ENCODE data around the gene PTPN3. TPM values are rescaled to one million over a fixed set of nuclear protein-coding genes. Genes with fewer than 3 reads are reported as not detected.

PTPN3 gene
- total and polyA plus RNA-seq, 2 experiments from 2014 or later: 1.4 to 2.6 TPM

DNA sequence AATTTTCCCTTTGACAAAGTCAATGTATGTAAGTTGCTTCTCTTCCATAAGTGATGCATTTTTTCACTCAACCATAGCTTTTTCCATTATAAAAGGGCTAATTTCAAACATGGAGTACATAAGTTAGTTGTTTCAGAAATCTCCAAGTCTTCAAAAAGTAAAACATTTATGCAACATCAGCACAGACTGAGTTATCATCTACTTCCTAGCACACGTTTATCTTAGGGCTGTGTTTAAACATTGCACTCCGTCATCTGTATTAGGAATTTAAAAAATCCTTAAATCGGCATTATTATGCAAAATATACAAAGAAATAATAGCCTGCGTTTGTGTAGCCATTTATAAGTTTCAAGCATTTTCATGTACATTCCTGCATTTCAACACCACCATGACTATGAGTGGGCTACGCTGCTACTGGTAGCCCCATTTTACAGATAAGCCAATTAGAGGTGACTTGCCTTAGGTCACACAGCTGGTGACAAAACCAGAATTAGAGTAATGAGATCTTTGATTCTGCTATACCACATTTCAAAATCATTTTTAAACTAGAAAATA lies 43.4 kb downstream of the PTPN3 start (continued):
- TF ChIP-seq, protein P1, sequence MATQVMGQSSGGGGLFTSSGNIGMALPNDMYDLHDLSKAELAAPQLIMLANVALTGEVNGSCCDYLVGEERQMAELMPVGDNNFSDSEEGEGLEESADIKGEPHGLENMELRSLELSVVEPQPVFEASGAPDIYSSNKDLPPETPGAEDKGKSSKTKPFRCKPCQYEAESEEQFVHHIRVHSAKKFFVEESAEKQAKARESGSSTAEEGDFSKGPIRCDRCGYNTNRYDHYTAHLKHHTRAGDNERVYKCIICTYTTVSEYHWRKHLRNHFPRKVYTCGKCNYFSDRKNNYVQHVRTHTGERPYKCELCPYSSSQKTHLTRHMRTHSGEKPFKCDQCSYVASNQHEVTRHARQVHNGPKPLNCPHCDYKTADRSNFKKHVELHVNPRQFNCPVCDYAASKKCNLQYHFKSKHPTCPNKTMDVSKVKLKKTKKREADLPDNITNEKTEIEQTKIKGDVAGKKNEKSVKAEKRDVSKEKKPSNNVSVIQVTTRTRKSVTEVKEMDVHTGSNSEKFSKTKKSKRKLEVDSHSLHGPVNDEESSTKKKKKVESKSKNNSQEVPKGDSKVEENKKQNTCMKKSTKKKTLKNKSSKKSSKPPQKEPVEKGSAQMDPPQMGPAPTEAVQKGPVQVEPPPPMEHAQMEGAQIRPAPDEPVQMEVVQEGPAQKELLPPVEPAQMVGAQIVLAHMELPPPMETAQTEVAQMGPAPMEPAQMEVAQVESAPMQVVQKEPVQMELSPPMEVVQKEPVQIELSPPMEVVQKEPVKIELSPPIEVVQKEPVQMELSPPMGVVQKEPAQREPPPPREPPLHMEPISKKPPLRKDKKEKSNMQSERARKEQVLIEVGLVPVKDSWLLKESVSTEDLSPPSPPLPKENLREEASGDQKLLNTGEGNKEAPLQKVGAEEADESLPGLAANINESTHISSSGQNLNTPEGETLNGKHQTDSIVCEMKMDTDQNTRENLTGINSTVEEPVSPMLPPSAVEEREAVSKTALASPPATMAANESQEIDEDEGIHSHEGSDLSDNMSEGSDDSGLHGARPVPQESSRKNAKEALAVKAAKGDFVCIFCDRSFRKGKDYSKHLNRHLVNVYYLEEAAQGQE (IDR thresholded peaks at IDR 0.05; ENCODE audit: unreplicated experiment): no peak
- TF ChIP-seq, protein P2, sequence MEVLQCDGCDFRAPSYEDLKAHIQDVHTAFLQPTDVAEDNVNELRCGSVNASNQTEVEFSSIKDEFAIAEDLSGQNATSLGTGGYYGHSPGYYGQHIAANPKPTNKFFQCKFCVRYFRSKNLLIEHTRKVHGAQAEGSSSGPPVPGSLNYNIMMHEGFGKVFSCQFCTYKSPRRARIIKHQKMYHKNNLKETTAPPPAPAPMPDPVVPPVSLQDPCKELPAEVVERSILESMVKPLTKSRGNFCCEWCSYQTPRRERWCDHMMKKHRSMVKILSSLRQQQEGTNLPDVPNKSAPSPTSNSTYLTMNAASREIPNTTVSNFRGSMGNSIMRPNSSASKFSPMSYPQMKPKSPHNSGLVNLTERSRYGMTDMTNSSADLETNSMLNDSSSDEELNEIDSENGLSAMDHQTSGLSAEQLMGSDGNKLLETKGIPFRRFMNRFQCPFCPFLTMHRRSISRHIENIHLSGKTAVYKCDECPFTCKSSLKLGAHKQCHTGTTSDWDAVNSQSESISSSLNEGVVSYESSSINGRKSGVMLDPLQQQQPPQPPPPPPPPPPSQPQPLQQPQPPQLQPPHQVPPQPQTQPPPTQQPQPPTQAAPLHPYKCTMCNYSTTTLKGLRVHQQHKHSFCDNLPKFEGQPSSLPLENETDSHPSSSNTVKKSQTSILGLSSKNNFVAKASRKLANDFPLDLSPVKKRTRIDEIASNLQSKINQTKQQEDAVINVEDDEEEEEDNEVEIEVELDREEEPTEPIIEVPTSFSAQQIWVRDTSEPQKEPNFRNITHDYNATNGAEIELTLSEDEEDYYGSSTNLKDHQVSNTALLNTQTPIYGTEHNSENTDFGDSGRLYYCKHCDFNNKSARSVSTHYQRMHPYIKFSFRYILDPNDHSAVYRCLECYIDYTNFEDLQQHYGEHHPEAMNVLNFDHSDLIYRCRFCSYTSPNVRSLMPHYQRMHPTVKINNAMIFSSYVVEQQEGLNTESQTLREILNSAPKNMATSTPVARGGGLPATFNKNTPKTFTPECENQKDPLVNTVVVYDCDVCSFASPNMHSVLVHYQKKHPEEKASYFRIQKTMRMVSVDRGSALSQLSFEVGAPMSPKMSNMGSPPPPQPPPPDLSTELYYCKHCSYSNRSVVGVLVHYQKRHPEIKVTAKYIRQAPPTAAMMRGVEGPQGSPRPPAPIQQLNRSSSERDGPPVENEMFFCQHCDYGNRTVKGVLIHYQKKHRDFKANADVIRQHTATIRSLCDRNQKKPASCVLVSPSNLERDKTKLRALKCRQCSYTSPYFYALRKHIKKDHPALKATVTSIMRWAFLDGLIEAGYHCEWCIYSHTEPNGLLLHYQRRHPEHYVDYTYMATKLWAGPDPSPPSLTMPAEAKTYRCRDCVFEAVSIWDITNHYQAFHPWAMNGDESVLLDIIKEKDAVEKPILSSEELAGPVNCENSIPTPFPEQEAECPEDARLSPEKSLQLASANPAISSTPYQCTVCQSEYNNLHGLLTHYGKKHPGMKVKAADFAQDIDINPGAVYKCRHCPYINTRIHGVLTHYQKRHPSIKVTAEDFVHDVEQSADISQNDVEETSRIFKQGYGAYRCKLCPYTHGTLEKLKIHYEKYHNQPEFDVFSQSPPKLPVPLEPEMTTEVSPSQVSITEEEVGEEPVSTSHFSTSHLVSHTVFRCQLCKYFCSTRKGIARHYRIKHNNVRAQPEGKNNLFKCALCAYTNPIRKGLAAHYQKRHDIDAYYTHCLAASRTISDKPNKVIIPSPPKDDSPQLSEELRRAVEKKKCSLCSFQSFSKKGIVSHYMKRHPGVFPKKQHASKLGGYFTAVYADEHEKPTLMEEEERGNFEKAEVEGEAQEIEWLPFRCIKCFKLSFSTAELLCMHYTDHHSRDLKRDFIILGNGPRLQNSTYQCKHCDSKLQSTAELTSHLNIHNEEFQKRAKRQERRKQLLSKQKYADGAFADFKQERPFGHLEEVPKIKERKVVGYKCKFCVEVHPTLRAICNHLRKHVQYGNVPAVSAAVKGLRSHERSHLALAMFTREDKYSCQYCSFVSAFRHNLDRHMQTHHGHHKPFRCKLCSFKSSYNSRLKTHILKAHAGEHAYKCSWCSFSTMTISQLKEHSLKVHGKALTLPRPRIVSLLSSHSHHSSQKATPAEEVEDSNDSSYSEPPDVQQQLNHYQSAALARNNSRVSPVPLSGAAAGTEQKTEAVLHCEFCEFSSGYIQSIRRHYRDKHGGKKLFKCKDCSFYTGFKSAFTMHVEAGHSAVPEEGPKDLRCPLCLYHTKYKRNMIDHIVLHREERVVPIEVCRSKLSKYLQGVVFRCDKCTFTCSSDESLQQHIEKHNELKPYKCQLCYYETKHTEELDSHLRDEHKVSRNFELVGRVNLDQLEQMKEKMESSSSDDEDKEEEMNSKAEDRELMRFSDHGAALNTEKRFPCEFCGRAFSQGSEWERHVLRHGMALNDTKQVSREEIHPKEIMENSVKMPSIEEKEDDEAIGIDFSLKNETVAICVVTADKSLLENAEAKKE (CRISPR knock-in tag; IDR thresholded peaks at IDR 0.05): no peak
- TF ChIP-seq, protein P3, sequence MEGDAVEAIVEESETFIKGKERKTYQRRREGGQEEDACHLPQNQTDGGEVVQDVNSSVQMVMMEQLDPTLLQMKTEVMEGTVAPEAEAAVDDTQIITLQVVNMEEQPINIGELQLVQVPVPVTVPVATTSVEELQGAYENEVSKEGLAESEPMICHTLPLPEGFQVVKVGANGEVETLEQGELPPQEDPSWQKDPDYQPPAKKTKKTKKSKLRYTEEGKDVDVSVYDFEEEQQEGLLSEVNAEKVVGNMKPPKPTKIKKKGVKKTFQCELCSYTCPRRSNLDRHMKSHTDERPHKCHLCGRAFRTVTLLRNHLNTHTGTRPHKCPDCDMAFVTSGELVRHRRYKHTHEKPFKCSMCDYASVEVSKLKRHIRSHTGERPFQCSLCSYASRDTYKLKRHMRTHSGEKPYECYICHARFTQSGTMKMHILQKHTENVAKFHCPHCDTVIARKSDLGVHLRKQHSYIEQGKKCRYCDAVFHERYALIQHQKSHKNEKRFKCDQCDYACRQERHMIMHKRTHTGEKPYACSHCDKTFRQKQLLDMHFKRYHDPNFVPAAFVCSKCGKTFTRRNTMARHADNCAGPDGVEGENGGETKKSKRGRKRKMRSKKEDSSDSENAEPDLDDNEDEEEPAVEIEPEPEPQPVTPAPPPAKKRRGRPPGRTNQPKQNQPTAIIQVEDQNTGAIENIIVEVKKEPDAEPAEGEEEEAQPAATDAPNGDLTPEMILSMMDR (conservative IDR thresholded peaks at IDR 0.05; ENCODE audit: low read depth in 2 of 2): no peak
